Measurements from ENCODE around the gene STK32C.

GRCh38 chr10:132263866-132264265, 43.9 kb downstream of the STK32C start:
- no peak for TF ChIP-seq POLR2AphosphoS5 (IDR thresholded peaks at IDR 0.05)
- TF ChIP-seq, protein P1, sequence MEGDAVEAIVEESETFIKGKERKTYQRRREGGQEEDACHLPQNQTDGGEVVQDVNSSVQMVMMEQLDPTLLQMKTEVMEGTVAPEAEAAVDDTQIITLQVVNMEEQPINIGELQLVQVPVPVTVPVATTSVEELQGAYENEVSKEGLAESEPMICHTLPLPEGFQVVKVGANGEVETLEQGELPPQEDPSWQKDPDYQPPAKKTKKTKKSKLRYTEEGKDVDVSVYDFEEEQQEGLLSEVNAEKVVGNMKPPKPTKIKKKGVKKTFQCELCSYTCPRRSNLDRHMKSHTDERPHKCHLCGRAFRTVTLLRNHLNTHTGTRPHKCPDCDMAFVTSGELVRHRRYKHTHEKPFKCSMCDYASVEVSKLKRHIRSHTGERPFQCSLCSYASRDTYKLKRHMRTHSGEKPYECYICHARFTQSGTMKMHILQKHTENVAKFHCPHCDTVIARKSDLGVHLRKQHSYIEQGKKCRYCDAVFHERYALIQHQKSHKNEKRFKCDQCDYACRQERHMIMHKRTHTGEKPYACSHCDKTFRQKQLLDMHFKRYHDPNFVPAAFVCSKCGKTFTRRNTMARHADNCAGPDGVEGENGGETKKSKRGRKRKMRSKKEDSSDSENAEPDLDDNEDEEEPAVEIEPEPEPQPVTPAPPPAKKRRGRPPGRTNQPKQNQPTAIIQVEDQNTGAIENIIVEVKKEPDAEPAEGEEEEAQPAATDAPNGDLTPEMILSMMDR (IDR thresholded peaks at IDR 0.05): no peak

Measured in breast epithelium (tissue), 3 donors.